Midbrain (tissue), 1 donor: ENCODE results near the gene ACTR5.
"Not testable (repeated sequence)": the region's sequence is repeated elsewhere in the genome, so short reads cannot be mapped to it uniquely, and the experiment has no call there.

Experiments used
- DNase-seq: peaks from one replicate; lab custom pipeline; 2025; lab: John Stamatoyannopoulos, UW

Gene ACTR5

DNA sequence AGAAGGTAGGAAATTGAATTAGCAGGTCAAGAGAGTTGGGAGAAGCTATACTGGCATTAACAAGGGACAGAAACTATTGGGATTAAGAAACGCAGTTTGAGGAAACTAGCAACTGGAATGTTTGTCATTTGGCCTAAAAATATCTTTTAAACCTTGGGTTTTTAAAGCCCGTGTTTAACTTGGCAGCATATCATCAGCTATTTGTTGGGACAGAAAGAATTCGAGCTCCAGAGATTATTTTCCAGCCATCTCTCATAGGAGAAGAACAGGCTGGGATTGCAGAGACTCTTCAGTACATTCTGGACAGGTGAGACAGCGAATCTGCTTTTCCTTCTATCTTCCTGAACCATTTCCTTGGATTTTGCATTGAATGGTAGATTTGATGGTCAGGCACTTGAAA lies 17.8 kb downstream of the ACTR5 start:
- no peak for DNase-seq

DNA sequence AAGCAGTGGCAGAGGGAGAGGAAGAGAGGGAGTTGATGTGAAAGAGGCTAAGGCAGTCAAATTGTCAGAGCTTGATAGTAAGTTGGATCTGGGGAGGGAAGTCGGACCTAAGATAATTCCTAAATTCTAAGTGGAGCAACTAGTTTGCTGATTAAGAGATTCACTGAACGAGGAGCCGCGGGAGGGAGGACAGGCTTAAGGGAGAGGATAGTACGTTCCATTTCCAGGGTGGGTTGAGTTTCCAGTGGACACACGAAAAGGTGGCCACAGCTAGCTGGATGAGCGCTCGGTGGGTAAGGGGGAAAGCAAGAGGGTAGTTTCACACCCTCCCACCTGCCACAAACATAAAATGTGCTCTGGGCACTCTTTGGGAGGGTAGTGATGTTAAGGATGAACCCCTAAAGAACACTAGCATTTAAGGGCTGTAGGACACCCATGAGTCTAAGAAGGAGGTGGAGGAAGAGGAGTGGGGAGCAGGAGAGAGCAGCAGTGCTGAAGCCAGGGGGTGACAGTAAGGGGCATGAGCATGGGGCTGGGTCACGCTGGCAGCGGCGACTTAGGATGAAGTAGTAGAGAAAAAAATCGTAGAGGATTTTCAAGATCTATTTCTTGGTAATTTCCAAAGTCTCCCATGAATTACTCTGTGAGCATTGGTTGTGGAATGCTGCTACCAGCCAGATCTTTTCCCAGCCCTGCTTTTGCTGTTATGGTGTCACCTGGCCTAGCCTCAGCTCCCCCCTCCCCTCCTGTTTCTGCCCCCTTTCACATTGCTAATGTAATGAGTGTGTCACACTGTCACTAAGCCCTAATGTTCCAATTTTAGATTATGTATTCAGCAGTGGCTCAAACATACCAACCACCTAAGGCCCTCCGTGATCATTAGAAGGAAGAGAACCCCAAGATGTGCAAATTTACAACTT lies 21.4 kb downstream of the ACTR5 start:
- DNase-seq, result no peak

DNA sequence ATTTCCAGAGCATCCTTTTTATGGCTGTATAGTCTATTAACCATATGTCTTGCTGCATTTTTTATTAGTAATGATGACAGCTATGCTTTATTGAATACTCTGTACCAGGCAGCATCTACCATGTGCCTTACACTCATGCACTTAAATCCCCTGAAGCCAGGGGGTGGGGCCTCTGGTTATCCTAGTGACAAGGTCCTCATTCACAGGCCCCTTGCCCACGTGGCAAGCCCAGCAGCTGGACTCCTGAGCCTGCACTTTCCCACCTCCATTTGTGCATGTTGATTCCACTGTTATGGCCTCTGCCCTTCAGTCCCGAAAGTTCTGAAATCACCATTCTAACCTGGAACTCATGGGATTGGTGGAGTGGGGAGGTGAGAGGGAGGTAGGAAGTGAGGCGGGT lies 22.3 kb downstream of the ACTR5 start:
- DNase-seq, result no peak

DNA sequence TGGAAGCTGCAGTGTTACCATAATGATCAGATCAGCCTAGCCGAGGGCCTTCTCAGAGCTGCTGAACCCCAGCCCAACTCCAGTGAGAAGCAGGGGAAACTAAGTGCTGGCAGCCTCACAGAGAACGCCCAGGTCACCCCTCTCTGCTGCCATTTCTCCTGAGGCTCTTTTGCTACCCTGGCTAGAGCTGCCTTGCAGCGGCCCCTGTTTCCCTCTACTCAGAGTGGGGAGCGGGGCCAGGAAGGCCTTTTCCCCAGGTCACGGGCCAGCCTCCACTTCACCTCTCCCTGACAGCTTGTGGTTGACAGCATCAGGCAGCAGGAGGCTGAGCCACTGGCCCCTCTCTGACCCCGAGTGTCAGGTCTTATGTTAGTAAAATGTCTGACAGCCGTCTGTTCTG lies 22.7 kb downstream of the ACTR5 start:
- no peak for DNase-seq

DNA sequence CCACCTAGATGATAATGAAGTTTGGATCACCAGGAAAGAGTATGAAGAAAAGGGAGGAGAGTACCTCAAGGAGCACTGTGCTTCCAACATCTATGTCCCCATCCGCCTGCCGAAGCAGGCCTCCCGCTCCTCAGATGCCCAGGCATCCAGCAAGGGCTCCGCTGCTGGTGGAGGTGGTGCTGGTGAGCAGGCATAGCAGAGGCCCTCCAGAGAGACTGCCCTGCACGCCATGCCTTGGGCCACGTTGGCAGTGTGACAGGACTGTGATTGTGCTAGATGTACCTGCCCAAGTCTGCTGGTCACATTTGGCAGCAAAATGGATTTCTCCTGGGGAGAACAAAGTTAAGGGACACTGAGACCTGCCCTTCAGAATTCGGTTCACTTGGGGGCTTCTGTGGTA lies 23.4 kb downstream of the ACTR5 start:
- DNase-seq, result no peak

DNA sequence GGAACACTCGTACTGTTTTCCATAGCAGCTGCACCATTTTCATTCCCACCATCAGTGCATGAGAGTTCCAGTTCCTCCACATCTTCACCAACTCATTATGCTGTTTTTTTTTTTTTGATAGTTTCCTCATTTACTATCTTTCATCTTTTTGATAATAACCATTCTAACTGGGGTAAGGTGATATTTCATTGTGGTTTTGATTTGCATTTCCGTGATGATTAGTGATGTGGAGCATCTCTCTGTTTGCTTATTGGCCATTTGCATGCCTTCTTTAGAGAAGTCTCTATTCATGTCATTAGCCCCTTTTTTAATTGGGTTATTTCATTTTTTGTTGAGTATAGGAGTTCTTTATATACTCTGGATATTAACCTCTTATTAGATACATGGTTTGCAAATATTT lies 25.9 kb downstream of the ACTR5 start:
- DNase-seq, result no peak

DNA sequence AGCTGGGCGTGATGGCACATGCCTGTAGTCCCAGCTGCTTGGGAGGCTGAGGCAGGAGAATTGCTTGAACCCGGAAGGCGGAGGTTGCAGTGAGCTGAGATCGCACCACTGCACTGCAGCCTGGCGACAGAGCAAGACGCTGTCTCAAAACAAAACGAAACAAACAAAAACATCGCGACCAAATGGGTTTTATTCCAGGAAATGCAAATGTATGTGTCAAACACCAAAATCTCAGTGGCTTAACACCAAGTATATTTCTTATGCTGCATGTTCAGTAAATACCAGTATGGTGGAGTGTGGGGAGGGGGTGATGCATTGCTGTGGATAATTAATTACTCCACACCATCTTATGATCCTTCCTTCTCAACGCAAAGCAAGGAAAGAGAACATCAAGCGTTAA lies 28.1 kb downstream of the ACTR5 start:
- DNase-seq, result no peak

DNA sequence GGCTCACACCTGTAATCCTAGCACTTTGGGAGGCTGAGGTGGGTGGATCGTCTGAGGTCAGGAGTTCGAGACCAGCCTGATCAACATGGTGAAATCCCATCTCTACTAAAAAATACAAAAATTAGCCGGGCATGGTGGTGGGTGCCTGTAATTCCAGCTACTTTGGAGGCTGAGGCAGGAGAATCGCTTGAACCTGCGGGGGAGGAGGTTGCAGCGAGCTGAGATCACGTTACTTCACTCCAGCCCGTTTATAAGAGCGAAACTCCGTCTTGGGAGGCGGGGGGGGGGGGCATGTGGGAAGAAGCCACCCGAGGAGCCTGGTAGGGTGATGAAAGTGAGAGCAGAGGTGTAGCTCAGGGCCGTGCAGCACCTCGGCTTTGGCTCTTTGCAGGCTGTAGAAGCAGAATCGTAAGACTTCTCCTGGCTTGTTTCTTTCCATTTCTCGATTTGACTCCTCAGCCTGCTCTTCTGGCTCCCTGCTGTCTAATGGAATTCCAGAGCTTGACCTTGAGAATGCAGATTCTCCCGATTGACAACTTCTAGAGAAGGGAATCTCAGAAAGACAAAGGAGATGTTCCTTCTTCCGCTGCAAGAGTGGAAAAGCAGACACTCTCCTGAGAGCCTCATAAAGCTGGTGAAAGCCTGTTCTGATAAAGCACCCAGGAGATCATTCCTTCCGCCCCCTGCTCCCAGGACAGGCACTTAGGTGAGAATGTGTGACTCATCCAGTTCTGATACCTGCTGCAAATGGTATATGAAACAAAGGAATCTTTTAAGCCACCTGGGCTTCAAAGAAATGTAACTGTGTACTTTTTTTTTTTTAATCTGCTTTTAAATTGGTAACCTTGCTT lies 31.2 kb downstream of the ACTR5 start:
- DNase-seq, result no peak

DNA sequence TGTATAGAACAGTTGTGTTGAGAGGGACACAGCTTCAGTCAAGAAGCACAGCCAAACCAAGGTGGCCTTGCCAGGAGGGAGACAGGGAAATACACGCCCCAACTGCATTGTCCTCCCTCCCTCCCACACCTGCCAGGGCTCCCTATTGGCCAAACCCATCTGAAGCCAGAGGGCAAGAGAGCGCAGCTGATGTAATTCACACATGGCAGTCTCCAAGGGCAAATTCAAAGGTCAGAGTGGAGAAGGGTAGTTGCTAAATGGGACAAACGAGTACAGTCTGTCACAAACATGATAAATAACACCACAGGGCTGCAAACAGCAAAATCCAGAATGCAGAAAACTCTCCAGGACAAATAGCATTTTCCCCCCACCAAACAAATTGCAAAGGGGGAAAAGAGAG lies 34.0 kb downstream of the ACTR5 start:
- DNase-seq, result no peak

DNA sequence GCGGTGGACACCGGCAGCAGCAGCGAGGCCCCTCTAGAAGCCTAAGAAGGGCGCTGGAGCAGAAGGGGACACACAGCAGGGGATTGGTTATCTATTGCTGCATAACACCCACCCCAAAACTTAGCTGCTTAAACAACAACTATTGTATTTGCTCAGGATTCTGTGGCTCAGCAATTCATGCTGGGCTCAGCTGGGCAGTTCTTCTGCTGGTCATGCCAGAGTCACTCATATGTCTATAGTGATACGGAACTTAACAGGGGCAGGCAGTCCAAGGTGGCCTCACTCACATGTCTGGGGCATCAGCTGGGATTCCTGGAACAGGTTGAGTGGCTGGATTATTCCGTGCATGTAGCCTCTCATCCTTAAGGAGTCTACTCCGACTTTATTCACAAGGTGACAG lies 39.6 kb downstream of the ACTR5 start:
- DNase-seq, result no peak

DNA sequence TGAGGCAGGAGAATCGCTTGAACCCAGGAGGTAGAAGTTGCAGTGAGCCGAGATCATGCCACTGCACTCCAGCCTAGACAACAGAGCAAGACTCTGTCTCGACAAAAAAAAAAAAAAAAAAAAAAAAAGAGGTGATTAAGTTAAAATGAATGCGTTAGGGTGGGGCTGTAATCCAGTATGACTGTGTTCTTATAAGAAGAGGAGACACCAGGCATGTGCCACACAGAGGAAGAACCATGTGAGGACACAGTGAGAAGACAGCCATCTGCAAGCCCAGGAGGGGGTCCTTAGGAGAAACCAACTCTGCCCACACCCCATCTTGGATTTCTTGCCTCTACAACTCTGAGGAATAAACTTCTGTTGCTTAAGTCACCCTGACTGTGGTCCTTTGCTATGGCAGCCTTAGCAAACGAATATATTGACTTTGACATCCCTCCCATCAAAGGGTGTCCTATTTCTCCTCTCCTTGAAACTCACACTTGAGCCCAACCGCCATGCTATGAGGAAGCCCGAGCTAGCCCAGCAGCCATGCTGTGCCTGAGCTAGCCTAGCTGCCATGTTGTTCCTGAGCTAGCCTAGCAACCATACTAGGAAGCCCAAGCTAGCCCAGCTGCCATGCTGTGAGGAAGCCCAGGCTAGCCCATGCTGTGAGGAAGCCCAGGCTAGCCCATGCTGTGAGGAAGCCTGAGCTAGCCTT lies 41.4 kb downstream of the ACTR5 start:
- no peak for DNase-seq

DNA sequence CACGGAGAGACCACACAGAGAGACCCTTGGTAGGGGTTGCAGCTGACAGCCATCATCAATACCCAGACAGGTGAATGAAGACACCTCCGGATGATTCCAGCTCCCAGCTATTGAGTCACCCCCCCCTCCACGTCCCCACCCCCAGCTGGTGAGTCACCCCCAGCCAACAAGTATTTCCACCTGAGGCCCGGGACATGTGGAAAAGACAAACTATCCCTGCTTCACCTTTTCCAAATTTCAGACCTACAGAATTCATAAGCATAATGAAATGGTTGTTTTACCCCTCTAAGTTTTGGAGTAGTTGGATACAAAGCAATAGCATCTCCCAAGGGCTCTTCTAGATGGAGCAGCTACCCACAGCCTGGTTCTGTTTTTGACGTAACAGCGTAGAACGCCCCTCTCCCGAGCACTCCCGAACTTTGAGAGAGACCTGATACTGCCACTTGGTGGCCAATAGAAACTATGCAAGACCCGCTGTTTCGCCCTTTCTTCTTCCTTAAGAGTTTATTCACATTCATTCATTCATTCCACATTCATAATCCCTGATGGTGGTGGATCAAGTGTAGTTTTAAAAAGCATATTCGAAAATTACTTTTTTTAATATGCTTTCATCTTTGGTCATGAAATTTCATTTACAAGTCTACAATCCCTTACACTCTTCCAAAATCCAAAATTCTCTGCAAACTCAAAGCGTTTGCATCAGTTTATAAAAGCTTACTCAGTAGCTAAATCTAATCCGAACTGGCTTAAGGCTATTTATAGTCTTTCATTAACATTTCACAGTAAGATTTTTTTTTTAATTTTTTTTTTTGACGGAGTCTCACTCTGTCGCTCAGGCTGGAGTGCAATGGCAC lies 42.2 kb downstream of the ACTR5 start:
- DNase-seq, result peak; percentile 26

DNA sequence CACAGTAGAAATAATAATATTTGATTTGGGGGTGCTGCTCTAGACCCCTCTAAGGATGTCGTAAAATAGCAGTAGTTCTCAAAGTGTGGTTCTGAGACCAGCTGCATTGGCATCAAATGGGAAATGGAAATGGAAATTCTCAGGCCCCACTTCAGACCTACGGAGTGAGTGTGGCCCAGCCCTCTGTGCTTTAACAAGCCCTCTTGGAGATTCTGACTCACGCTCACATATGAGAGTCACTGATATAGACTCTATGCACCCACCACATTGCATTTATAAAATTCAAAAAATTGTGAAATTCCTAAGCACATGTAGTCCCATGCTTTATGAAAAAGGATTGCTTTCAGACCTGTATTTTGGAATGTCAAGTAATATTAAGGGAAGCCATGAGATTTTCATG lies 43.0 kb downstream of the ACTR5 start:
- no peak for DNase-seq

DNA sequence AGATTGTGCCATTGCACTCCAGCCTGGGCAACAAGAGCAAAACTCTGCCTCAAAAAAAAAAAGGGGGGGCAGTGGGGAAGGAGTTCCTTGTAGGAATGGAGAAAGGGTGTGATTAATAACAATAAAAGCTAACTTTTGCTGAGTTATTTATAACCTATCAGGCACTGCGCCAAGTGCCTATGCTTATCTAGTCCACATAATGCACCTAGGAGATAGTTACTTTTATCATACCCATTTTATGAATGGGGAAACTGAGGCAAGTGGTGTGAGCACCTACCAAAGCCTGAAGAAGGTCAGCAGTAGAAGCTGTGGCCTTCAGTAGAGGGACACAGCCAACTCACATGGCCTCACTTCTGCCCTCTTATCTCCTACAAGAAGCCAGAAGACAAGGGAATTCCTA lies 43.7 kb downstream of the ACTR5 start:
- no peak for DNase-seq

DNA sequence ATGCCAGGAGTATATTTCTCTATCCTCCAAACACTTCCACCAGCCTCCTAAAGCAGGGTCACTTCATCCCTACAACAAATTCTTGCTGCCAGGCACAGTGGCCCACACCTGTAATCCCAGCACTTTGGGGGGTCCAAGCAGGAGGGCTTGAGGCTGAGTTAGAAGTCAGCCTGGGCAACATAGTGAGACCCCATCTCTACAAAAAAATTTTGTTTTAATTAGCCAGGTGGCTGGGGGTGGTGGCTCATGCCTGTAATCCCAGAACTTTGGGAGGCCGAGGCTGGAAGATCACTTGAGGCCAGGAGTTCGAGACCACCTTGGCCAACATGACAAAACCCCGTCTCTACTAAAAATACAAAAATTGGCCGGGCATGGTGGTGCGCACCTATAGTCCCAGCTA lies 45.8 kb downstream of the ACTR5 start:
- DNase-seq, result not testable (repeated sequence)

DNA sequence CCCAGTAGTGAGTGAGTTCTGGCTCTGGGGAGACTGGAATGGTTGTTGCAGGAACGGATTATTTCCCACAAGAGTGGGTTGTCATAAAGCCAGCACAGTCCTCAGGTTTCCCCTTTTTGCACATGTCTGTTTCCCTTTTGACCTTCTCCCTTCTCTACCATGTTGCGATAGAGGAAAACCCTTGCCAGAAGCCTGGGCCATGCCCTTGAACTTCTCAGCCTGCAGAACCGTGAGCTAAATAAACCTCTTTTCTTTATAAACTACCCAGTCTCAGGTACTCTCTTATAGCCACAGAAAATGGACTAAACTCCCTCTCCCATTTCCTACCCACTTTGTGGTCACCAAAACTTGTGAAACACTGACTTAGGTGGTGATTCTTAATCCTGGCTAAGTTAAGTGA lies 50.0 kb downstream of the ACTR5 start:
- no peak for DNase-seq

DNA sequence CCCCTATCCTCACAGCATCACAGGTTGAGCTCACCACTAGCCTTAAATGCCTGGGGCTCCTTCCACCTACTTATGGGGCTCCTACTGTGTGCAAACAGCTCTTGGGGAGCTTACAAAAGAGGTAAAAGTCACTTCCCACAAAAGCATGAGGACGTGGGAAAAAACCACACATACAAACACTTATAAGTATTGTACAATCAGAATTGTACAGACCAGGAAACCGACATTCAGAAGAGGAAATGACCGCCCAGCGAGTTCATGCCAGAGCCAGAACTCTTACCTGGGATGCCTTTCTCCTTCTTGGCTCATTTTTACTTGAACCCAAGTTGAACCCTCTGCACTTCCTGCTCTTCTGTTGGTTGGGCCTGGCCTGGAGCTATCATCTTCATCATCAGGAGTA lies 50.9 kb downstream of the ACTR5 start:
- no peak for DNase-seq

DNA sequence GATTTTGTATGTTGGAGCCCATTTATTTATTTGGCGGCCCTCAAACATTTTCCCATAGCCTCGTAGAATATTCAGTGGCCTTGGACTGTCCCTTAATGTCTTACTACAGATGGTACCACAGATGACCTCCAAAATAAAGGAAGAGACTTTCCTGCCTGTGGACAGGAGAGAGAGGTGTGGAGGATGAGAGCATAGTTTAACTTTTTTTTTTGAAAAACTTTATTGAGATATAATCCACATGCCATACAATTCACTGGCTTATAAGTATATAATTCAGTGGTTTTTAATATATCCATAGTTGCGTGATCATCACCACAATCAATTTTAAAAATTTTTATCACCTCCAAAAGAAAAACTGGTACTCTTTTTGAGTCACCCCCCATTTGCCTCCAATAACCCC lies 52.6 kb downstream of the ACTR5 start:
- no peak for DNase-seq

DNA sequence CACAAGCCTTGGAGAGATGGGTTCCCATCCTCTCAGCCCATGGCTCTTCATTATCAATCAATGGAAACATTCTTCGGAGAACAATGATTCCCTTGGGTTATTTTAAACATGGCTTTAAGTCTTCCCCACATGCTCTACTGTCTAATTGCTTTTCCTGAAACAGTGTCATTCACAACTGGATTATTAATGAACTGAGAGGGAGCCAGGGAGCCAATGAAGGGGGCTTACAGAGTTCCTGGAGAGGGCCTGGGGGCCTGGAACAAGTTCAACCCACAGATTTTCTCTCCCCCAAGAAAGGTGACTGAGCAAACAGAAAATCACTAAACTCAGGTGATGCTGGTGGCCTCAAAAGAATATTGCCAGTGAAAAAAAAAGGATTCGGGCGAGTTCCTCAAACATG lies 56.0 kb downstream of the ACTR5 start:
- no peak for DNase-seq

DNA sequence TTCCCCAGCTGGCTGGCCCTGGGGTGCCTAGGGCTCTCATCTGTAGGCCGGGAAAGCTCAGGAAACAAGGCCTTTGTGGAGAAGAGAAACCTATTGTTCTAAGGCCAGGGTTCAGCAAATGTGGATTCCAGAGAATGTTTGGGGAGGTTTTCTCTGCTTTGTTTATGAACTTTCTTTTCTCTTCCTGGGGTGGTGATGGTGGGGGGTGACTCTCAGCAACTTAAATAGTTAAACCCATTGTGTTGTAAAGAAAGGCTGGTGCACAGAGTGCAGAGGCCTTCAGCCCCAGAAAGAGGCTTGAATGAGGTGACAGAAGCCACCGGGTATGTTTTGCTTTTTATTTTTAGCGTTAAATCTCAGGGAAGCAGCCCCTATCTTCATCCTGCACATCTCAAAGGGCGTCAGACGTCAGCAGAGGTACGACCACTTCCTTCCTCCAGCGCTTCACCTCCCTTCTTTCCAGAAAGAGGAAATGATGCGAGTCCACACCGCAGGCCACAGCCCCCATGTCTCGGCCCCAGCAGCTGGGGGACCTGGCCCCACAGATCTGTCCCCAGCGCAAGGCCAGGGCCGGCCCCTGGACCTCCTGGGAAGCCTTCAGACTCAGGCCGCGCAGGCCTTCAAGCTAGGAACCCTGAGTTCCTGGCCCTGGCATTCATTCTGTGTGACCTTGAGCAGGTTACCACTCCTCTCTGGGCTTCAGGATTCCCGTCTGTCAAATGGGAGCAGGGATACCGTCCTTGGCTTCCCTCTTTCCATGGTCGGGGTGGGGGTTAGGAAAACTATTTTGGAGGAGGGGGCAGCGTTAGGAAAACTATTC lies 56.6 kb downstream of the ACTR5 start:
- peak; percentile 50 for DNase-seq

DNA sequence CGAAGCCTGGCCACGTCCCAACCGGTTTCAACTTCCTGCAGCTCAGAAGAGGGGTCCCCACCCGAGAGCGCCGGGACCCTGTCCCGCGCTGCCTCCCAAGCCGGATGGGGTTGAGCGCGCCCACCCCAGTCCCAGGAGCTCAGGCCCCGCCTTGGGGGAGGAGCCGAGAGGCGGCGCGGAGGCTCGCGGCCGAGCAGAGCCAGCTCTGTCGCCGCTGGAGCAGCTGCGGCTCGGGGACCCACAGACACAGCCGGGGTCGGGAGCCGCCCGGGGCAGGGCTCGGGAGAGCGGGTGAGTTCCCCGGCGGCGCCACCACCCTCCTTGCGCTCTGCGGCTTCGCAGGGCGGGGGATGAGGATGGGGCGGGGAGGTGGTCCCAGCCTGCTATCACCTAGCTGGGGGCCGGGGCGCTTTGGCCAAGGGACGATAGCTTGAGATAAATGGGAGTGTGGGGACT lies 57.3 kb downstream of the ACTR5 start, which contains the start of gene PPP1R16B:
Gene PPP1R16B (plus strand): TSS at position 196 of the 456 bp plus-strand sequence. CDS start 30,229 bp downstream, outside the sequence.
- peak; percentile 78 for DNase-seq
